K562 (cell line): Measurements from ENCODE around the gene MMP15. TPM values are rescaled to one million over a fixed set of nuclear protein-coding genes. Genes with fewer than 3 reads are reported as not detected.

Experiments
- ATAC-seq: fragments of 200-7000 bp; cut with Tn5 transposase; 3 replicates; pipeline ENCODE4 v1.9.1; 2020; ENCODE audit warnings: moderate library complexity
- BruUV-seq: library from RNA; stranded (reverse); fragments of 400-500 nt; replicated peaks from 2 replicates; lab custom pipeline; 2021; lab: Mats Ljungman, UMichigan
- CTCF ChIA-PET: fragments of 300-600 bp; formaldehyde crosslinking; extraction: SDS; loops from one replicate; lab custom pipeline; 2021; ENCODE audit warnings: low intra/inter-chr PET ratio; lab: Yijun Ruan, JAX
- POLR2A ChIA-PET: fragments of 300-600, 350-650 bp; sonication (Branson Sonifier 250); formaldehyde crosslinking; extraction: SDS; loops from one replicate; lab custom pipeline; 2021; ENCODE audit warnings: antibody characterized with exemption, inconsistent platforms; lab: Yijun Ruan, JAX
- DNase-seq, 4 experiments: peaks; one replicate each; pipeline versions ENCODE4 v3.0.0 to v3.0.0-alpha.2; 2011 to 2018; ENCODE audit warnings: low spot score in 3 of 4, mixed read lengths in 3 of 4; ENCODE audit errors: extremely low read depth in 1 of 4
- FAIRE-seq: peaks from 2 replicates; lab custom pipeline; 2011; peaks lifted over from hg19 to GRCh38; lab: Jason Lieb, UNC
- H2AFZ ChIP-seq: 2 replicates; pipeline ENCODE4 v1.6.0; 2011; ENCODE audit warnings: low read depth, low read length, control low read depth, inconsistent platforms
- H3K27ac ChIP-seq: fragments of 200-600 bp; 3 replicates; pipeline ENCODE4 v1.8.0; 2011; ENCODE audit warnings: low read depth, mild to moderate bottlenecking, control low read depth, inconsistent platforms, low read length, moderate library complexity, mixed read lengths; ENCODE audit errors: extremely low read depth
- H3K27me3 ChIP-seq, 2 experiments: fragments of 300-600 bp in 1 of 2; 2 replicates in 1 of 2; 3 replicates in 1 of 2; pipeline versions ENCODE4 v1.6.0 to v1.8.0; 2011; ENCODE audit warnings: inconsistent platforms in 2 of 2, low read length in 2 of 2, mild to moderate bottlenecking in 1 of 2, mixed read lengths in 1 of 2, moderate library complexity in 1 of 2; ENCODE audit not compliant: control insufficient read depth in 2 of 2, insufficient read depth in 2 of 2
- H3K36me3 ChIP-seq: fragments of 300-600 bp; 3 replicates; pipeline ENCODE4 v1.8.0; 2011; ENCODE audit warnings: mild to moderate bottlenecking, low read length, inconsistent platforms; ENCODE audit not compliant: control insufficient read depth, insufficient read depth
- H3K4me1 ChIP-seq, 2 experiments: fragments of 200-600 bp in 1 of 2; replicated peaks in 1 of 2; 2 replicates in 1 of 2; 3 replicates in 1 of 2; pipeline versions ENCODE4 v1.5.1 to v1.8.0; 2011; ENCODE audit warnings: inconsistent platforms in 2 of 2, low read length in 2 of 2, mild to moderate bottlenecking in 1 of 2, mixed read lengths in 1 of 2, moderate library complexity in 1 of 2; ENCODE audit not compliant: control insufficient read depth in 2 of 2, insufficient read depth in 2 of 2
- H3K4me2 ChIP-seq: 2 replicates; pipeline ENCODE4 v1.6.1; 2011; ENCODE audit warnings: low read length, control low read depth, inconsistent platforms, mixed read lengths; ENCODE audit not compliant: insufficient read depth
- H3K4me3 ChIP-seq: fragments of 200-600 bp; sonication (generic), shearing (Covaris generic); 2 replicates; pipeline ENCODE4 v1.5.1; 2016; ENCODE audit warnings: control low read depth, inconsistent platforms
- H3K79me2 ChIP-seq: fragments of 200-600 bp; 3 replicates; pipeline ENCODE4 v1.8.0; 2011; ENCODE audit warnings: low read length, inconsistent platforms; ENCODE audit not compliant: control insufficient read depth, insufficient read depth
- H3K9ac ChIP-seq, 2 experiments: 2 replicates each; pipeline versions ENCODE4 v1.6.0 to v1.6.1; 2011; ENCODE audit warnings: low read depth in 2 of 2, low read length in 2 of 2, control low read depth in 1 of 2, inconsistent platforms in 1 of 2, mild to moderate bottlenecking in 1 of 2, mixed read lengths in 1 of 2; ENCODE audit not compliant: insufficient read depth in 1 of 2
- H3K9me1 ChIP-seq: one replicate; pipeline ENCODE4 v1.6.0; 2011; ENCODE audit warnings: inconsistent platforms, mild to moderate bottlenecking, low read length, moderate library complexity; ENCODE audit not compliant: control insufficient read depth, insufficient read depth
- H3K9me3 ChIP-seq: replicated peaks from 2 replicates; pipeline ENCODE4 v1.5.1; 2011; ENCODE audit warnings: low read depth, low read length, inconsistent platforms; ENCODE audit not compliant: control insufficient read depth, insufficient read depth
- H4K20me1 ChIP-seq: replicated peaks from 2 replicates; pipeline ENCODE4 v1.6.1; 2011; ENCODE audit warnings: low read length, inconsistent platforms, mixed read lengths; ENCODE audit not compliant: control insufficient read depth, insufficient read depth
- ARID1B ChIP-seq: fragments of 450-650 bp; IDR thresholded peaks from 2 replicates; pipeline ENCODE4 v1.6.1; 2016; ENCODE audit warnings: antibody characterized with exemption, mild to moderate bottlenecking, inconsistent platforms
- HNRNPH1 ChIP-seq: fragments of 200-400 bp; formaldehyde crosslinking; optimal IDR thresholded peaks from 2 replicates; pipeline ENCODE3; 2017; ENCODE audit warnings: low read depth, mild to moderate bottlenecking, low read length, moderate library complexity
- IFI16 ChIP-seq: fragments of 250-450 bp; sonication (Bioruptor Pico); IDR thresholded peaks from 2 replicates; pipeline ENCODE4 v2.1.2; 2022; ENCODE audit warnings: mild to moderate bottlenecking, inconsistent platforms
- MYNN ChIP-seq, 2 experiments: sonication (generic); formaldehyde crosslinking in 1 of 2; IDR thresholded peaks; 2 replicates each; pipeline versions ENCODE4 v1.5.0 to v1.6.1; 2016 to 2020; ENCODE audit warnings: antibody characterized with exemption in 1 of 2, missing genetic modification reagents in 1 of 2
- SREBF1 ChIP-seq: fragments of 150-350 bp; IDR thresholded peaks from 2 replicates; pipeline ENCODE4 v1.6.1; 2014; ENCODE audit warnings: antibody characterized with exemption, low read depth, low read length, borderline replicate concordance
- TOE1 ChIP-seq, 2 experiments: fragments of 450-650 bp in 1 of 2; sonication (generic) in 1 of 2; formaldehyde crosslinking in 1 of 2; IDR thresholded peaks; 2 replicates each; pipeline versions ENCODE4 v1.7.1 to v1.8.0; 2016 to 2022; ENCODE audit warnings: borderline replicate concordance in 2 of 2, mild to moderate bottlenecking in 2 of 2, antibody characterized with exemption in 1 of 2, inconsistent platforms in 1 of 2, low read depth in 1 of 2, missing genetic modification reagents in 1 of 2, moderate library complexity in 1 of 2
- TRIM24 ChIP-seq, 2 experiments: fragments of 450-650 bp; IDR thresholded peaks; 2 replicates each; pipeline ENCODE4 v1.6.1; 2016
- TSC22D4 ChIP-seq: fragments of 450-650 bp; IDR thresholded peaks from 2 replicates; pipeline ENCODE4 v1.6.1; 2016; ENCODE audit warnings: missing genetic modification characterization, missing biosample characterization, control low read depth
- XRCC3 ChIP-seq: fragments of 450-650 bp; IDR thresholded peaks from 2 replicates; pipeline ENCODE4 v1.6.1; 2017; ENCODE audit warnings: mild to moderate bottlenecking, moderate library complexity
- ZBTB43 ChIP-seq: sonication (generic); formaldehyde crosslinking; IDR thresholded peaks from 2 replicates; pipeline ENCODE4 v1.8.0; 2023; ENCODE audit warnings: mild to moderate bottlenecking, missing genetic modification reagents
- ZBTB5 ChIP-seq: fragments of 450-650 bp; IDR thresholded peaks from 2 replicates; pipeline ENCODE4 v1.6.1; 2017; ENCODE audit warnings: antibody characterized with exemption
- ZNF707 ChIP-seq: fragments of 250-450 bp; sonication (Bioruptor Pico); conservative IDR thresholded peaks from 2 replicates; pipeline ENCODE4 v1.8.0; 2022; ENCODE audit warnings: inconsistent platforms, mild to moderate bottlenecking, moderate library complexity
- WGBS: fragments of 100-300 bp; shearing (Covaris generic); methylation state at CpG from one replicate; pipeline ENCODE4 v1.1.6; 2016; ENCODE audit warnings: low coverage, mixed read lengths; ENCODE audit not compliant: insufficient coverage; ENCODE audit errors: missing lambda C conversion rate; 5-methylcytosine and 5-hydroxymethylcytosine counted together
- in situ Hi-C: fragments of 300-500 bp; cut with MboI; formaldehyde crosslinking; loops from 4 replicates; pipeline ENCODE4 v1.15.0; 2018; ENCODE audit warnings: inconsistent platforms, mixed read lengths
- intact Hi-C: fragments of 100-400 bp; cut with micrococcal nuclease; formaldehyde crosslinking; loops from 2 replicates; pipeline ENCODE4 v1.14.2; 2022
- polyA plus RNA-seq, 8 experiments: library from polyadenylated mRNA; depleted of rRNA in 4 of 8; stranded (reverse) in 5 of 8; unstranded in 3 of 8; fragments of >200 nt; fragmentation: Nextera tagmentation in 2 of 8; fragmentation: Illumina TruSeq in 1 of 8; extraction: Ambion mirVana in 2 of 8; extraction: Trizol in 1 of 8; gene quantifications; 2 replicates each; pipeline versions ENCODE4 v1.2.1 to v1.2.3, GENCODE V29; 2011 to 2014; ENCODE audit warnings: inconsistent platforms in 1 of 8, missing spikeins in 1 of 8
- total RNA-seq, 7 experiments: library from RNA; depleted of rRNA in 6 of 7; stranded (reverse); fragments of >200 nt in 6 of 7; fragmentation: Illumina TruSeq in 2 of 7; extraction: Trizol in 2 of 7; gene quantifications; 2 replicates each; pipeline versions ENCODE4 v1.2.1 to v1.2.3, GENCODE V29; 2011 to 2021; ENCODE audit warnings: low replicate concordance in 1 of 7
- TF ChIP-seq, protein P1 (sequence below): fragments of 450-650 bp; IDR thresholded peaks from 2 replicates; pipeline ENCODE4 v1.6.1; 2016; ENCODE audit warnings: borderline replicate concordance

MMP15 gene
- total and polyA plus RNA-seq, 9 of the 15 experiments (the other 6 are each of a cell fraction or from before 2014, with no cell fraction given): 0.01 to 20.4 (median 5.5) TPM

DNA sequence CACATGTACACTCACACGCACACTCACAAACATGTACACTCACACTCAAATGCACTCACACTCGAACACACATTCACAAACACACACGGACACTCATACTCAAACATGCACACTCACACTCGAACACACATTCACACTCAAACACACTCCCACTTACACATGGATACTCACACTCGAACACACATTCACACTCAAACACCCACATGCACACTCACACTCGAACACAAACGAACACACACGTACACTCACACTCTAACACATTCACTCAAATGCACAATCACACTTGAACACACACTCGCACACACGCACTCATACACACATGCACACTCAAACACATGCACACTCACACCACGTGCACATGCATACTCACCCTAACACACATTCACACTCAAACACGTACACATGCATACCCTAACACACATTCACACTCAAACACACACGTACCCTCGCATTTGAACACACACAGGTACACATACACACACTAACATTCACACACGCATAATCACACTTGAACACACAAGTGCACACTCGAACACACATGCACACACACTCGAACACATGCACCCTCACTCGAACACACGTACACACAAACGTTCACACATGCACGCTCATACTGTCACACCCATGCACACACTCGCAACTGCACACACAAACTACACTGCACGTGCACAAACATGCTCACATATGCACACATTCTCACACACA, 61.8 kb downstream of the MMP15 start:
- BruUV-seq: no TSS peak
- 40% methylated on average over 22 of the region's 23 CpGs for WGBS
- H3K79me2 ChIP-seq: no peaks in the 10 kb centered on the region
- no peaks in the 10 kb centered on the region for H4K20me1 ChIP-seq
- TF ChIP-seq MYNN (IDR thresholded peaks at IDR 0.05) (peak; percentile 39; the same call in 1 of the 2 replicates), MYNN (CRISPR knock-in tag; IDR thresholded peaks at IDR 0.05) (no peak), ZNF707 (CRISPR knock-in tag) (no peak), ZBTB5 (0 out of 2 replicates have a peak, but pooled peaks have one; percentile 22), TRIM24 (IDR thresholded peaks at IDR 0.05) (peak in 1 of 2 experiments; percentile 60; a peak in 3 of 4 replicates), XRCC3 (no peak), ZBTB43 (CRISPR knock-in tag) (peak; percentile 99), ARID1B (no peak), SREBF1 (no peak), IFI16 (CRISPR knock-in tag) (no peak), HNRNPH1 (no peak), TOE1 (IDR thresholded peaks at IDR 0.05; ENCODE audit: borderline replicate concordance) (0 out of 2 replicates have a peak, but pooled peaks have one; percentile 20), TOE1 (CRISPR knock-in tag; IDR thresholded peaks at IDR 0.05; ENCODE audit: borderline replicate concordance, low read depth) (no peak), TSC22D4 (tag) (peak; percentile 84; the same call in 1 of the 2 replicates)
- TF ChIP-seq, protein P1, sequence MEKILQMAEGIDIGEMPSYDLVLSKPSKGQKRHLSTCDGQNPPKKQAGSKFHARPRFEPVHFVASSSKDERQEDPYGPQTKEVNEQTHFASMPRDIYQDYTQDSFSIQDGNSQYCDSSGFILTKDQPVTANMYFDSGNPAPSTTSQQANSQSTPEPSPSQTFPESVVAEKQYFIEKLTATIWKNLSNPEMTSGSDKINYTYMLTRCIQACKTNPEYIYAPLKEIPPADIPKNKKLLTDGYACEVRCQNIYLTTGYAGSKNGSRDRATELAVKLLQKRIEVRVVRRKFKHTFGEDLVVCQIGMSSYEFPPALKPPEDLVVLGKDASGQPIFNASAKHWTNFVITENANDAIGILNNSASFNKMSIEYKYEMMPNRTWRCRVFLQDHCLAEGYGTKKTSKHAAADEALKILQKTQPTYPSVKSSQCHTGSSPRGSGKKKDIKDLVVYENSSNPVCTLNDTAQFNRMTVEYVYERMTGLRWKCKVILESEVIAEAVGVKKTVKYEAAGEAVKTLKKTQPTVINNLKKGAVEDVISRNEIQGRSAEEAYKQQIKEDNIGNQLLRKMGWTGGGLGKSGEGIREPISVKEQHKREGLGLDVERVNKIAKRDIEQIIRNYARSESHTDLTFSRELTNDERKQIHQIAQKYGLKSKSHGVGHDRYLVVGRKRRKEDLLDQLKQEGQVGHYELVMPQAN: 0 out of 2 replicates have a peak, but pooled peaks have one; percentile 27
- H3K9me3 ChIP-seq: peaks cover 6% of the 10 kb centered on the region
- no peaks in the 10 kb centered on the region for H3K9me1 ChIP-seq
- no peak overlapping the region for H2AFZ ChIP-seq
- CTCF ChIA-PET: no interaction called here
- no peaks in the 10 kb centered on the region for H3K36me3 ChIP-seq
- no peak overlapping the region for H3K27ac ChIP-seq
- H3K9ac ChIP-seq: no peak overlapping the region
- FAIRE-seq (no peak), ATAC-seq (no peak), DNase-seq (no peak)
- intact Hi-C loops (no loop called here), in situ Hi-C loops (no loop called here)
- H3K4me3 ChIP-seq: no peak overlapping the region
- peaks cover 12 to 19% of the 10 kb centered on the region in 2 experiments; a peak in 4 of 5 replicates for H3K27me3 ChIP-seq
- POLR2A ChIA-PET: interaction anchor here (1.3 kb wide), 1 partner anchor 34 kb away, joined by 3 read pairs; no protein-coding TSS in a partner anchor
- H3K4me1 ChIP-seq: peaks cover 0 to 2% of the 10 kb centered on the region in 2 experiments; a peak in 1 of 5 replicates
- H3K4me2 ChIP-seq: no peak overlapping the region
